ENCODE results near the gene ARV1.
A peak's percentile ranks its signal among the peaks of the same experiment; 100 is the strongest.

Gene ARV1

DNA sequence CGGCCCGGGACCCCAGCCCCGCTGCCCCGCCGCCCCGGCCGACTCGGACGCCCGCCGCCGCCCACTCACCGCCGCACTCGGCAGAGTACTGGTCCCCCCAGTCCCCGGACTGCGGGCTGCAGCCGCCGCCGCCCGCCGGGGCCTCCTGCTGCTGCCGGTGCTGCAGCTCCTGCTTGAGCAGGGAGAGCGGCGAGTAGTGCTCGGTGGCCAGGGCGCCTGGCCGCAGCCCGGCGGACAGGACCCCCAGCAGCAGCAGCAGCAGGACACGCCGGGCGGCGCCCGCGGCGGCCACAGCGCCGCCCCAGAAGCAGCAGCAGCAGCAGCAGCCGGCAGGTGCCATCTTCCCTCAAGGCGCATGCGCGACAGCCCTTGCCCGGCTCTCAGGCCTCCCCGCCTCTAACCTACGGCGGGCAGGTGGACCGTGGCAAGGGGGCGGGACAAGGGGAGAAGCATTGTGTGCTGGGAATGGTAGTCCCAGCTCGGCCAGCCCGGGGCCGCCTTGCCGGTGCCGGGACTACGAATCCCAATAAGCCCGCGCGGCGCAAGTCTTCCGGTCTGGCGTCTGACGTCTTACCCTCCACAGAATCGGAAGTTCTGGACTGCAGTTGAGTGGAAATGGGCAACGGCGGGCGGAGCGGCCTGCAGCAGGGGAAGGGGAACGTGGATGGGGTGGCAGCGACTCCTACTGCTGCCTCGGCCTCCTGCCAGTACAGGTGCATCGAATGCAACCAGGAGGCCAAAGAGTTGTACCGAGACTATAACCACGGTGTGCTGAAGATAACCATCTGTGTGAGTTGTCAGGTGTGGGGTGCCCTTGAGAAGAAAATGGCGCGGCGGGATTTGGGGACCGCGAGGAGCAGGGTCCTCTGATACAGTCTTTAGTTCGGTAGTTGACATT is at the start of gene ARV1, which contains the start of gene TTC13:
ARV1 (plus strand) TSS at position 604 of the 898 bp plus-strand sequence; CDS start at position 616, 12 bp downstream.
TTC13 (minus strand) TSS at position 371 of the 898 bp plus-strand sequence; CDS start at position 340, 31 bp downstream.
- DNase-seq (ENCODE audit: low read depth) = peak; percentile 89

DNA sequence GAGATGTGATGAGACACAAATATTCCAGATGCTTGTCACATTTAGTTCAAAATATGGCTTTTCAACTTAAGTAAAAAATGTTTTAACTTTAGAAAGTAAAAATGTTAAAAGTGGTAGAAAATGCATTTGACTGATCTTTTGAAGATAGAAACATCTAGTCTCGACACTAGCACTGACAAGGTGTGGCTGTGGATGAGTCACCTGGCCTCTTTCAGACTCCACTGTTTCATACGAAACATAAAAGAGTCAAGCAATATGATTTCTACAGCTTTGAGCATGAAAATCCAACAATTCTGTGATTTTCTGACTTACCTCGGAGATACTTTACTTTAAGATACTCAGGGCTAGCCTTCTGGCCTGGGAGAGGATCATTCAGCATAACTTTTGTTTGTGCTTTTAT is 47.9 kb upstream of the ARV1 start:
- DNase-seq (ENCODE audit: low read depth) = no peak

DNA sequence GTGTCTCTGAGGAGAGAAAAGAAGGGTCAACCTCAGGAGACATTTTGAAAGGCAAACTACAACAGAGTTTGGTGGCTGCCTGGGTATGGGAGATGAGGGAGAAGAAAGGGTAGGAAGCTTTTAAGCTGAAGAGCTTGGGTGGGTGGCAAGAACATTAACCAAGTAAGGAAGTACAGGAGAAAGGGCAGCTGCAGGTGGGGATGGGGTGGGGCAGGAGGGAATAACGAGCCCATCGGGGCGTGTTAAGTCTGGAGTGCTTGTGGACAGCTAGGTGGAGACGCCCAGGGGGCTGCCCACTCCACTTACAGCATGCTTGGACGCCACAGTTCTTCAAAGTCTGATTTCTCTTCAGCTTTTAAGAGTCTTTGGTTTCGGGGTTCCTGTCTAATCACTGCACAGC is 43.0 kb upstream of the ARV1 start:
- DNase-seq (ENCODE audit: low read depth) = no peak

DNA sequence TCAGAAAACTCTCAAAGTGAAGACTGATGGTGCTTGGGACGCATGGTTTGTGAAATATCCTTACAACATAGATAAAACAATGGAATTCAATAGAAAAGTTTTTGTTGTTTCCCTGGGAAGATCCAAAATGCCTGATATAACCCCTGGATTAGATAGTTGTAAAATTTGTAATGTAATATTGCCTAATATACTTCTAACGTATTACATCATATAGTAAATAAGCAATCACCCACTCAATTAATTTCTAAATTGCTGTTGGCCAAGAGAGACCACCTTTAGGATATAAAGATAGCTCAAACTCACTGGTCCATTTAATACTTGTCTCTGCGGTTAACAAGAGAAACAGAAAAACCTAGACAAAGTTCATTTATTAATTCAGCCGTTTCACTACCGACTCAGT is 42.4 kb upstream of the ARV1 start:
- DNase-seq (ENCODE audit: low read depth) = no peak

DNA sequence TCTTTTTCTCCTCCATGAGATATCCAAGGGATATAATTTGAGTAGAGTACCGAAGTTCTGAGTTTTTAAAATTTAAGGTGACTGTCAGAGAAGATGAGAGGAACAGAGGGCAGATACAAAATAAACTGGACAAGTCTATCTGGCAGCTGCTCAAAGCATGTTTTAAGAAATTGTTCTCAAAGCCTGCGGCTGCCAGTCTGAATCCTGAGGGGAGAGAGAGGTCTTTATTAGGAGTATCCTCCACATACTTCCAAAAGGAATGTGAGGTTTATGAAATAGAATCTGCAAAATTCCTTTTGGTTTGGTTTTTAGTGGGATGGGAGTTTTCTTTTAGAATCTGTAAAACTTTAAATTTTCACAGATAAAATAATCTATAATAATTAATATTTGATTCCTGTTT is 41.5 kb upstream of the ARV1 start:
- DNase-seq (ENCODE audit: low read depth) = no peak

DNA sequence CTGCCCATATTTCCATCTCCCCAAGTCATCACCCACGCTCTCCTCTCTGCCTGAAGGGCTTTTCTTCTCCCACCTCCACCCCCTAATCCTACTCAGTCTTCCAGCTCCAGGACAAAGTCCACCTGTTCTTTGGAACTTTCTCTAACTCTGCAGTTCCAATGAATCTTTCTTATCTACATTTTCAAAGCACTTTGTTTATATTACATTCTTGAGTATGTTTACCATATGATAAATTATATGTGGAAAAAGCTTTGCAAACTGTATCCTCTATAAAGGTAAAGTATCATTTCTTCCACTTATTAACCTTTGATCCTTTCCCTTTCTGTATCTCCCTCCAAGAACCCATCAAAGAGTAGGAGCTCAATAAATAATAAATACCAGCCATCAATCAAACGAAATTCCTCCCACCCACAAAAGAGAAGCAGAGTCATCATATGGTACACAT is 39.9 kb upstream of the ARV1 start:
- DNase-seq (ENCODE audit: low read depth) = no peak

DNA sequence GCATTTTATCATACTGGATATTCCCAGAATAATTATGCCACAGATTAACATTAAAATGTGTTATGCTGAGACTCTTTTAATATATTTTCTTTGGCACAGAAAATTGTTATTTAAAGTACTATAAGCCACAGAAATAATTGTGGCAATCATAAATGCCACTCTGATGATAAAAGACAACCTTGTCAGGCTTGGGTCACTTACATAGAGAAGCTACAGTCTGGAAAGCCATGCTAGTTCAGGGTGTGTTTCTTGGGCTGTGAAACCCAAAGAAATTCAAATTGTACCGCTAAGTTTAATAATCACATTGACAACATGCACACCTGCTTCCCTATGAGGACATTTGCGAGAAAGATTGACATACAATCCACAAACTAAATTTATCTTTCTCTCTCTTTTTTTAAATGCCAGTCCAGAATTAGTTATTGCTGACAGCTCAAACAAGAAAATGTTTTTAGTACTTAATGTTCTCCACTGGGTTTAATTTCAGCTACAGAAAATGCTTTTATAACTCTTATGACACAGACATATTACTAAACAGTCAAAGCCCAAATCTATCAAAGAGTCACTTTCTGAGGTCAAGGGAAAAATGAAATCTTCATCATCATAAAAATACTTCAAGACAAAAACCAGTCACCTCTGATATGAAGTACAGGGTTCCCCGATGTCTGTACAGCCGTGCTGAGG is 38.9 kb upstream of the ARV1 start:
- no peak for DNase-seq (ENCODE audit: low read depth)

DNA sequence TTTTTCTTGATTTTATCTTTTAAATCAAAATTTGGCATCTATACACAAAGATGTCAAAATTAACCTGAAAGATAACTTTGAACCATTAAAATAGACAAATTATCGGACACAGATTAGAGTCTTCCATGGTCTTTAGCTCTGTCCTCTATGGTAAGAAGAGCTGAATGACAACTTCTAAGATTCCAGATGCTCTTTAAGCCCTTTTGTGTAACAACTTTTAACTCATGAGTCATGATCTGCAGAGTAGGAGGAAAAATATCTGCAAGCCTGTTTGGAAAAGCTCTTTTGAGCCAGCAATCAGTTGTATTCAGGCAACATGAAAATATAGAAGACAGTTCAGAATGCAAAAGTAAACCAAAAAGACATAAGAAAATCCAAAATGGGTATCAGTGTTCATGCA is 38.0 kb upstream of the ARV1 start:
- no peak for DNase-seq (ENCODE audit: low read depth)

DNA sequence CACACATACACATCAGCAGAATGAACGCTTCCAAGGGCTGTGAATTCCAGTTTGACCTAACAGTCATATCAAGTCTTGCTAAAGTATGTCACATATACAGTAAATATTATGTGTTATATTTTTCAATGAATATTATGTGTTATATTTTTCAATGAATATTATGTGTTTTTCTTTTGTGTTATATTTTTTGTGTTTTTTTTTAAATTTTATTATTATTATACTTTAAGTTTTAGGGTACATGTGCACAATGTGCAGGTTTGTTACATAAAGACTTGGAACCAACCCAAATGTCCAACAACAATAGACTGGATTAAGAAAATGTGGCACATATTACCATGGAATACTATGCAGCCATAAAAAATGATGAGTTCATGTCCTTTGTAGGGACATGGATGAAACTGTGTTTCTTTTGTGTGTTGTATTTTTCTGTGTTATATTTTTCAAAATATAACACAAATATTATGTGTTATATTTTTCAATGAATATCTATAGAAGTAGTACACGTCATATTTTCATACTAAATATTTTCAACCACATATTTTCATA is 35.8 kb upstream of the ARV1 start:
- DNase-seq (ENCODE audit: low read depth) = no peak

DNA sequence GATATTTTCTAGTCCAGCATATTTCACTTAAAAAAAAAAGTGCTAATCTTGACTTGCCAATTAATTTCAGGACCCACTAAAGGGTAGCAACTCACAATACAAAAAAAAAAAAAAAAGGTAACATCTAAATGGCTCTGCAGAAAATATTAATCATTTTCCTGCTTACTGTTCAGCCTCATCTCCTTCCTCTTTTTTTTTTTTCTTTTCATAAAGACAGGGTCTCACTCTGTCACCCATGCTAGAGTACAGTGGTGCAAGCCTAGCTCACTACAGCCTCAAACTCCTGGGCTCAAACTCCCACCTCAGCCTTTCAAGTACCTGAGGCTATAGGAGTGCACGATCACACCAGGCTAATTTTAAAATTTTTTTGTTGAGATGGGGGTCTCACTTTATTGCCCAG is 30.6 kb upstream of the ARV1 start:
- no peak for DNase-seq (ENCODE audit: low read depth)

DNA sequence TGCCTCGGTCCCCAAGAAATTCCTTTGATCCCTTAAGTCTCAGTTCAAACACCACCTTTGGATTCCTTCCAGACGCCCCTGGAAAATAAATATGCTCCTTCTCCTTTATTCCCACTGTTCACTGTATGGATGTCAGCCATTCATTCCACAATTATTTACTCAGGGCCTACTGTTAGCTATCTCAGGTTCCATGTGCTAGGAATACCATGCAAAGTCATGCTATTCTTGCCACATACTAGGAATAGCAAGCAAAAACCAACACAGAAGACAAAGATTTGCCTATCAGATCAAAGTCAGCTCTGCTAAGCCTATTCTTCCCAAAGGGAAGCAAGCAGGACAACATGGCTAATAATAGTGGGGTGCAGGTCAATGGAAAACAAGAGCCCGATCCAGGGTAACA is 30.0 kb upstream of the ARV1 start:
- DNase-seq (ENCODE audit: low read depth) = no peak

DNA sequence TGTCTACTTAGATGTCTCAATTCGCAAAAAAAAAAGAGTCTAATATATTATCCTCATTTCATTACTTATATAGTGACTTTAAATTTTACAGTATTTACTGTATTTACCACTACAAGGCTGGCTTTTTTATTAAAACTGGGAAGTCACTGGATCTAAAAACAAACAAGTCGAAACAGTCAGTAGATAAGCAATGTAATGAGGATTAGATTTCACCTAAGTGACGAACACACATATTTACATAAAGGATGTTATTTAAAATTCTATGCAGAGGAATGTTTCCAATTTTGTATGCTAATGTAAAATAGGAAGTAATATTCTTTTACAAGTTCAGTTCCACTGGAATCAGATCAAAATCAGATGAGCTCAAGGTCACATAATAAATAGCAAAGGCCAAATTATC is 28.5 kb upstream of the ARV1 start:
- DNase-seq (ENCODE audit: low read depth) = no peak

DNA sequence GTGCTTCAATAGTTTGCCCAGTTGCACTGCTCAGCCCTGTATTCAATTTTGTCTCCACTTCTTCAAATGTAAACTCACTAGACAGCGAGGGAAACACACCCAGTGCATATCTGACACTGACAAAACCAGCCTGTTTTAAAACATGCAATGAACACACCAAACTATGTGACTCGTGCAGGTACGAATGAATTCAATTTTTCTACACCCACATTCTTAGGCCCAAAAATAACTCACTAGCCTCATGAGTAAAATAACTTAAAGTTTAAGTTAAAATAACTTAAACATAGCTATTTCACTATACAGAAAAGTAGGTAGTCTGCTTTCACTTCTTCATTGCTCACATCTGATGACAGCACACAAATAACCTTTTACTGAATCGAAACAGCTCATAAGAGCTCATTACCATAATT is 21.3 kb upstream of the ARV1 start:
- no peak for DNase-seq (ENCODE audit: low read depth)

DNA sequence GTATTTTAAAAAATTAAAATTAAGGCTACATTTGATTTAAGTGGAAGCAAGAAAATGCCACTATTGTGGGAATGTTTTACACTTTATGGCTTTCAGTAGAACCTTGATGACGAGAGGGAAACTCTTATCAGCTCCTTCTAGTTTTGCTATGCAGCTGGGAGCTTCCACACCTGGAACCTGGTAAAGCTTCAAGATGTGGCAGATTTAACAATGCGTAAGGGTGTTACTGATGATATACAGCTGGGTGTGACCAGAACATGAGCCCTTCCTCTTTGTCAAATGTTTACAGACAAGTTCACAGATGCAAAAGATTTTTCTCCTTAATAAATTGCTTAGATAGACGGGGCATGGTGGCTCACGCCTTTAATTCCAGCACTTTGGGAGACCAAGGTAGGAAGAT is 20.5 kb upstream of the ARV1 start:
- DNase-seq (ENCODE audit: low read depth) = no peak

DNA sequence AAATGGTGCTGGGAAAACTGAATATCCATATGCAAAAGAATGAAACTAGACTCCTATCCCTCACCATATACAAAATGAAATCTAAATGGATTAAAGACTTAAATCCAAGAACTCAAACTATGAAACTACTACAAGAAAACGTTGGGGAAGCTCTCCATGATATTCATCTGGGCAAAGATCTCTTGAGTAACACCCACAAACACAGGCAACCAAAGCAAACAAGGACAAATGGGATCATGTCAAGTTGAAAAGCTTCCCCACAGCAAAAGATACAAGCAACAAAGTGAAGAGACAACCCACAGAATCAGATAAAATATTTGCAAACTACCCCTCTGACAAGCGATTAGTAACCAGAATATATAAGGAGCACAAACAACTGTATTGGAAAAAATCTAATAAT is 14.0 kb upstream of the ARV1 start:
- no peak for DNase-seq (ENCODE audit: low read depth)

DNA sequence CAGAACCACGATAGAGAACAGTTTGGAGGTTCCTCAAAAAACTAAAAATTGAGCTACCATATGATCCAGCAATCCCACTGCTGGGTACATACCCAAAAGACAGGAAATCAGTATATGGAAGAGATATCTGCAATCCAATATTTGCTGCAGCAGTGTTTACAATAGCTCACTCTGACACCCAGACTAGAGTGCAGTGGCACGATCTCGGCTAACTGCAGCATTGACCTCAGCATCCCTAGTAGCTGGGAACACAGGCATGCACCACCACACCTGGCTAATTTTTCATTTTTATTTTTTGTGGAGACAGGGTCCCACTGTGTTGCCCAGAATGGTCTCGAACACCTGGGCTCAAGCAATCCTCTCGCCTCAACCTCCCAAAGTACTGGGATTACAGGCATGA is 13.4 kb upstream of the ARV1 start:
- DNase-seq (ENCODE audit: low read depth) = no peak

DNA sequence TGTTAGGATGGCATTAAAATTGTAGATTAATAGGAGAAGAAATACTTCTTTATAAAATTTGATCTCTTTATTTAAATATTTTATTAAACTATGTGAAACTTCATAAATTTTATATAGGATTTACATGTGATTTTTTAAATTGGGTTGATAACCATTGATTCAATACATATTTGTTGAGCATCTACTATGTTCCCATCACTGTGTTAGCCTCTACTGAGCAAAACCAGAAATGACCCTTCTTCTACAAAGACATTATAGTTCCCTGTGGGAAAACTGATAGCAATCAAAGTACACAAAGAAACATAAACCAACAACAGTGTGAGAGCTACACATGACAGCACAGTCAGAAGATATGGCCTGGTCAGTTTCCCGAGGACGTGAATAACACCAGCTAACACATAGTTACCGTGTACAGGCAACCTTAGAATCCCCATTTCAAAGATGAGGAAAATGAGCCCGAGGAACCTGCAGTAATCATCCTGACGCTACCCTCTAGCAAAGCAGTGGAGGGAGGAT is 12.5 kb upstream of the ARV1 start:
- no peak for DNase-seq (ENCODE audit: low read depth)

DNA sequence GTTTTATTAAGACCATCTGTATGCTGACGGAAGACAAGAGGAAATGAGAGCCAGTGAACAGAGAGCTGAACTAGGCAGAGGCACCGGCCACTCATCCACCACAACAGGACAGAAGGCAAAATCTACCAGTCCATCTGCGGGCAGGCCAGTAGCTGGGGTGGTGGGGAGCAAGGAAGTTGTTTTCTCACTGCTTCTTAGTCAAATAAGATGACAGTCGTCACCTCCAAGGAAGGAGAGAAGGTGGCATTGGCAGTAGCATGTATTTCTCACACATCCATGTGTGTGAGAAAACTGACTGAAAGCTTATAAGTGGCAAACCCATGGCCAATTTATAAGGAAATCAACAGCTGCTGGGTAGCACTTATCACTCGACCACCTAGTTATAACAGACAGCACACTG is 8.5 kb upstream of the ARV1 start:
- no peak for DNase-seq (ENCODE audit: low read depth)

DNA sequence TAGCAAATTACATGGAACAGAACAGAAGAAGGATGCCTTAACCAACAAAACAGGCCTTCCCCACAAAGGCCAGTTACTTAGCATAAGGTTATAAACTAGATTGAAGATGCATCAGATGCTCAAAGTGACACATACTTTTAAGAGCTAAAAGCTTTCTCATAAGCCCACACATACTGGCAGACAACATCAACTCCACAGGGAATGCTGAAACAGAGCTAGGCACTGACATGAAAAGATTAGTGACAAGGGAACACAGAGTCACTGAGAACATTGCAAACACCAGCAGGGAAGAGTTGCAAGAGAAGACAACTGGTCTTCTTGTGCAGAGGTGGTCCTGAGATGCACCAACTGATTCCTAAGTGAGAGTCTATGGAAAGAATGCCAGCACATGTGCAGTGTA is 7.1 kb upstream of the ARV1 start:
- DNase-seq (ENCODE audit: low read depth) = no peak

DNA sequence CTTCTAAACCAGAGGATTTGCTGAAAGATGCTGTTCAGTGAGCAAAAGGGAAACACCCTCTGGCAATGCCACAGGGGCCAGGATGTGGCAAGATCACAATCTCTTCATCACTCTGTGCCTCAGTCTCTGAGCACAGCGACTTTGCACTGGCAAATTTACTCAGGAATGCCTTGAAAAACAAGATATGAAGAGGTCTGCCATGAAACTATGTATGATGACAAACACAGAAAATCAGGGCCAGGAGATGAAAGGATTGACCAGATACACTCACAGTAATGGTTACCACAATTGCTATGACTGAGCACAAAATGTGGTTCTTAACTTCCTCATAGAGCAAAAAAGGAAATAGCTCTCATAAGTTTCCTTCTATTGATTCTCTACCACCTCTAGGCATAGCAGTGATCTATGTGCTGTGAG is 6.0 kb upstream of the ARV1 start:
- DNase-seq (ENCODE audit: low read depth) = no peak

DNA sequence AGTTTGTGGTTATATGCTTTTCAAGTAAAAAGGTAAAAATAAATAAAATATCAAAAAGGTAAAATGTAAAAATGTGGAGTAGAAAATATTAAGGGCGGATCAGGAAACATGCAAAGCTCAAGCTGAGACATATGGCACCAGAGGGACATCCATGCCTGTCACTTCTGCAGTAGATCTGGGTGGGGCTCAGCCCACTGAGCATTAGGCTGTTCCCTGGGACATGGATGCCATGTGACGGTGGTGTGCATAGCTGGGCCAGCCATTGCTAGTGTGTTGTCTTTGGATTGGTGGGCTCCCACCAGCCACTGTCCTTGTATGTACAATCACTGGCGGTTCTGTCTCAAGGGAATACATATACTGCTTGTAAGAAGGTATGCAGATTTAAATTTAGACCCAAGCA is 3.3 kb upstream of the ARV1 start:
- DNase-seq (ENCODE audit: low read depth) = no peak

DNA sequence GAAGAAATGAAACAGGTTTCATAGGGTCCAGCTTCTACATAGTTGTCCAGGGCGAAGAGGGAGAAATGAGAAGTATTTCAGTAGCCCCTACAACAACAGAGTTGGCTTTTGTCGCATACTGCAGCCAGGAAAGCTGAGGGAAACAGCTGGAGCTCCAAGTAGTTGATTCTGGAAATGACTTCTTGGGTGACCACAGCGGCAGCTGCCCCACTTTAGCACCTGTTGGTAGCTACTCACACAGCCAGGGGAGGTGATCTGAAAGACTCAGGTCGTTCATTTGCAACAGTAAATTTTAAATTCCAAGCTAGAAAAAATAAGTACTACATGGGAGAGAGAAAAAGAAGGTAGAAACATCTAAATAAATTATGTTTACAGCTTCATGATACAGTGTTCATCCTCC is 2.5 kb upstream of the ARV1 start:
- no peak for DNase-seq (ENCODE audit: low read depth)

Measured in HS-5 (cell line).